SK-N-SH treated with all-trans-retinoic acid at 6 μM for 48 hours (cell line): ENCODE results near the gene FAM83C.
A peak's percentile ranks its signal among the peaks of the same experiment; 100 is the strongest.

Experiments
- ARNTL ChIP-seq: fragments of 450-650 bp; formaldehyde crosslinking; IDR thresholded peaks from 2 replicates; pipeline ENCODE4 v1.5.0; 2020; ENCODE audit warnings: low read depth, mild to moderate bottlenecking, moderate library complexity, borderline replicate concordance
- BACH2 ChIP-seq: fragments of 250-450 bp; sonication (Bioruptor Pico); IDR thresholded peaks from 2 replicates; pipeline ENCODE4 v1.9.0; 2021; ENCODE audit warnings: mild to moderate bottlenecking, borderline replicate concordance
- OSR1 ChIP-seq: fragments of 250-450 bp; sonication (Bioruptor Pico); IDR thresholded peaks from 2 replicates; pipeline ENCODE4 v1.8.0; 2022; ENCODE audit warnings: moderate library complexity, mild to moderate bottlenecking, inconsistent platforms
- PATZ1 ChIP-seq: fragments of 250-450 bp; sonication (Bioruptor Pico); IDR thresholded peaks from 2 replicates; pipeline ENCODE4 v1.8.0; 2020; ENCODE audit warnings: mild to moderate bottlenecking, moderate library complexity, borderline replicate concordance
- RARB ChIP-seq: fragments of 250-450 bp; sonication (Bioruptor Pico); IDR thresholded peaks from 2 replicates; pipeline ENCODE4 v1.8.0; 2021; ENCODE audit warnings: mild to moderate bottlenecking, moderate library complexity
- SNAI2 ChIP-seq: fragments of 250-450 bp; sonication (Bioruptor Pico); IDR thresholded peaks from 2 replicates; pipeline ENCODE4 v1.5.0; 2020; ENCODE audit warnings: mild to moderate bottlenecking, moderate library complexity
- TOX ChIP-seq: fragments of 250-450 bp; sonication (Bioruptor Pico); IDR thresholded peaks from 2 replicates; pipeline ENCODE4 v1.8.0; 2021; ENCODE audit warnings: mild to moderate bottlenecking, moderate library complexity, borderline replicate concordance
- ZFP30 ChIP-seq: fragments of 450-650 bp; formaldehyde crosslinking; IDR thresholded peaks from 2 replicates; pipeline ENCODE4 v1.5.0; 2022; ENCODE audit warnings: mild to moderate bottlenecking, moderate library complexity

- TF ChIP-seq OSR1 (0 out of 2 replicates have a peak, but pooled peaks have one; percentile 47), ARNTL (CRISPR knock-in tag) (no peak), BACH2 (CRISPR knock-in tag) (no peak), RARB (no peak), TOX (CRISPR knock-in tag) (no peak), PATZ1 (CRISPR knock-in tag) (no peak), ZFP30 (CRISPR knock-in tag) (no peak), SNAI2 (CRISPR knock-in tag) (no peak)
Observed at GRCh38 chr20:35327074-35327976, 35.1 kb upstream of the FAM83C start.
